Dendritic cell treated with granulocyte-macrophage colony-stimulating factor and Interleukin-4, amounts not matched to agents 40 ng/mL and 50 ng/mL, for 4 days (primary cell): ENCODE results near the gene IQGAP2.
"Not testable (repeated sequence)": the region's sequence is repeated elsewhere in the genome, so short reads cannot be mapped to it uniquely, and the experiment has no call there.

Experiments used
- H3K27ac Mint-ChIP-seq: one replicate; pipeline ENCODE4 v1.8.0; 2022; ENCODE audit warnings: mild to moderate bottlenecking, mixed read lengths
- H3K27me3 Mint-ChIP-seq: one replicate; pipeline ENCODE4 v1.8.0; 2022; ENCODE audit warnings: mild to moderate bottlenecking, mixed read lengths
- H3K36me3 Mint-ChIP-seq: one replicate; pipeline ENCODE4 v1.8.0; 2022; ENCODE audit warnings: low read depth, mixed read lengths
- H3K4me1 Mint-ChIP-seq: one replicate; pipeline ENCODE4 v1.8.0; 2022; ENCODE audit warnings: low read depth, mixed read lengths
- H3K4me3 Mint-ChIP-seq: one replicate; pipeline ENCODE4 v1.8.0; 2022; ENCODE audit warnings: mild to moderate bottlenecking, moderate library complexity, mixed read lengths
- H3K9me3 Mint-ChIP-seq: one replicate; pipeline ENCODE4 v1.8.0; 2022; ENCODE audit warnings: mixed read lengths
- intact Hi-C: fragments of 100-400 bp; cut with micrococcal nuclease; formaldehyde crosslinking; loops from one replicate; pipeline ENCODE4 v1.15.0; 2022

Gene IQGAP2

GRCh38 chr5:76532052-76532451, 129.0 kb downstream of the IQGAP2 start:
- Mint-ChIP-seq H3K4me1 (peaks cover 24% of the 10 kb centered on the region), H3K27ac (no peak overlapping the region), H3K36me3 (peaks cover 11% of the 10 kb centered on the region), H3K4me3 (no peak overlapping the region), H3K9me3 (no peaks in the 10 kb centered on the region), H3K27me3 (no peaks in the 10 kb centered on the region)
- intact Hi-C loops: no loop called here

- Mint-ChIP-seq H3K27me3 (no peaks in the 10 kb centered on the region), H3K9me3 (no peaks in the 10 kb centered on the region), H3K4me3 (no peak overlapping the region), H3K36me3 (peaks cover 11% of the 10 kb centered on the region), H3K4me1 (peaks cover 19% of the 10 kb centered on the region), H3K27ac (no peak overlapping the region)
- intact Hi-C loops: no loop called here
These were observed 129.9 kb downstream of the IQGAP2 start for GRCh38 chr5:76532973-76533372.

- Mint-ChIP-seq H3K4me1 (peaks cover 34% of the 10 kb centered on the region), H3K9me3 (no peaks in the 10 kb centered on the region), H3K27ac (no peak overlapping the region), H3K27me3 (no peaks in the 10 kb centered on the region), H3K36me3 (peaks cover 11% of the 10 kb centered on the region), H3K4me3 (no peak overlapping the region)
- intact Hi-C loops: loop anchor here (2.0 kb wide), 1 partner anchor 53 kb away; no protein-coding TSS in a partner anchor
These were observed 132.5 kb downstream of the IQGAP2 start for GRCh38 chr5:76535577-76535976.

GRCh38 chr5:76537073-76537543, 134.0 kb downstream of the IQGAP2 start:
- Mint-ChIP-seq H3K27me3 (no peaks in the 10 kb centered on the region), H3K4me1 (peaks cover 46% of the 10 kb centered on the region), H3K27ac (no peak overlapping the region), H3K9me3 (no peaks in the 10 kb centered on the region), H3K4me3 (no peak overlapping the region), H3K36me3 (peaks cover 11% of the 10 kb centered on the region)
- intact Hi-C loops: no loop called here

GRCh38 chr5:76542241-76542640, 139.2 kb downstream of the IQGAP2 start:
- peaks cover 85% of the 10 kb centered on the region for H3K4me1 Mint-ChIP-seq
- no peaks in the 10 kb centered on the region for H3K9me3 Mint-ChIP-seq
- H3K36me3 Mint-ChIP-seq: no peaks in the 10 kb centered on the region
- no peaks in the 10 kb centered on the region for H3K27me3 Mint-ChIP-seq
- no peak overlapping the region for H3K27ac Mint-ChIP-seq
- no peak overlapping the region for H3K4me3 Mint-ChIP-seq
- intact Hi-C loops: no loop called here

GRCh38 chr5:76542887-76543690, 140.0 kb downstream of the IQGAP2 start:
- intact Hi-C loops: no loop called here
- H3K27me3 Mint-ChIP-seq: no peaks in the 10 kb centered on the region
- peaks cover 89% of the 10 kb centered on the region for H3K4me1 Mint-ChIP-seq
- H3K36me3 Mint-ChIP-seq: no peaks in the 10 kb centered on the region
- peak overlapping the region; percentile 27 for H3K4me3 Mint-ChIP-seq
- peak overlapping the region; percentile 72 for H3K27ac Mint-ChIP-seq
- no peaks in the 10 kb centered on the region for H3K9me3 Mint-ChIP-seq

- peak overlapping the region; percentile 72 for H3K27ac Mint-ChIP-seq
- peaks cover 89% of the 10 kb centered on the region for H3K4me1 Mint-ChIP-seq
- intact Hi-C loops: no loop called here
- no peak overlapping the region for H3K4me3 Mint-ChIP-seq
- H3K36me3 Mint-ChIP-seq: no peaks in the 10 kb centered on the region
- no peaks in the 10 kb centered on the region for H3K9me3 Mint-ChIP-seq
- no peaks in the 10 kb centered on the region for H3K27me3 Mint-ChIP-seq
These were observed 141.3 kb downstream of the IQGAP2 start for GRCh38 chr5:76544268-76544926.

- Mint-ChIP-seq H3K36me3 (no peaks in the 10 kb centered on the region), H3K9me3 (no peaks in the 10 kb centered on the region), H3K27ac (no peak overlapping the region), H3K4me3 (no peak overlapping the region), H3K4me1 (peaks cover 90% of the 10 kb centered on the region), H3K27me3 (no peaks in the 10 kb centered on the region)
- intact Hi-C loops: no loop called here
These were observed 142.1 kb downstream of the IQGAP2 start for GRCh38 chr5:76545184-76545583.

- H3K4me3 Mint-ChIP-seq: peak overlapping the region; percentile 66
- peaks cover 86% of the 10 kb centered on the region for H3K4me1 Mint-ChIP-seq
- H3K27me3 Mint-ChIP-seq: no peaks in the 10 kb centered on the region
- H3K9me3 Mint-ChIP-seq: no peaks in the 10 kb centered on the region
- no peaks in the 10 kb centered on the region for H3K36me3 Mint-ChIP-seq
- intact Hi-C loops: loop anchor here (1.0 to 2.0 kb wide), 2 partner anchors 34 to 143 kb away; partner anchors contain the start of gene IQGAP2
- H3K27ac Mint-ChIP-seq: peak overlapping the region; percentile 92
These were observed 143.5 kb downstream of the IQGAP2 start for GRCh38 chr5:76546497-76547102.

- no peaks in the 10 kb centered on the region for H3K27me3 Mint-ChIP-seq
- H3K4me3 Mint-ChIP-seq: peak overlapping the region; percentile 66
- peaks cover 86% of the 10 kb centered on the region for H3K4me1 Mint-ChIP-seq
- H3K27ac Mint-ChIP-seq: peak overlapping the region; percentile 92
- intact Hi-C loops: loop anchor here (1.0 to 2.0 kb wide), 2 partner anchors 33 to 144 kb away; partner anchors contain the start of gene IQGAP2
- H3K9me3 Mint-ChIP-seq: no peaks in the 10 kb centered on the region
- H3K36me3 Mint-ChIP-seq: no peaks in the 10 kb centered on the region
These were observed 144.3 kb downstream of the IQGAP2 start for GRCh38 chr5:76547242-76547890.

GRCh38 chr5:76547891-76548524, 144.9 kb downstream of the IQGAP2 start:
- H3K36me3 Mint-ChIP-seq: no peaks in the 10 kb centered on the region
- H3K27me3 Mint-ChIP-seq: no peaks in the 10 kb centered on the region
- intact Hi-C loops: loop anchor here (1.0 to 2.0 kb wide), 2 partner anchors 33 to 145 kb away; partner anchors contain the start of gene IQGAP2
- peaks cover 83% of the 10 kb centered on the region for H3K4me1 Mint-ChIP-seq
- H3K4me3 Mint-ChIP-seq: peak overlapping the region; percentile 66
- H3K27ac Mint-ChIP-seq: peak overlapping the region; percentile 92
- H3K9me3 Mint-ChIP-seq: no peaks in the 10 kb centered on the region

- Mint-ChIP-seq H3K27me3 (no peaks in the 10 kb centered on the region), H3K27ac (peak overlapping the region; percentile 92), H3K9me3 (no peaks in the 10 kb centered on the region), H3K36me3 (no peaks in the 10 kb centered on the region), H3K4me1 (peaks cover 76% of the 10 kb centered on the region), H3K4me3 (no peak overlapping the region)
- intact Hi-C loops: no loop called here
These were observed 145.6 kb downstream of the IQGAP2 start for GRCh38 chr5:76548525-76549229.

- H3K27ac Mint-ChIP-seq: peak overlapping the region; percentile 27
- peaks cover 60% of the 10 kb centered on the region for H3K4me1 Mint-ChIP-seq
- intact Hi-C loops, H3K9me3 Mint-ChIP-seq, H3K36me3 Mint-ChIP-seq, H3K27me3 Mint-ChIP-seq, H3K4me3 Mint-ChIP-seq: not testable (repeated sequence)
These were observed 147.8 kb downstream of the IQGAP2 start for GRCh38 chr5:76550881-76551280.
